Measurements from ENCODE around the gene PDZD7. TPM values are rescaled to one million over a fixed set of nuclear protein-coding genes. Genes with fewer than 3 reads are reported as not detected.

The PDZD7 gene
- total and polyA plus RNA-seq, 9 of the 15 experiments (the other 6 are each of a cell fraction or from before 2014, with no cell fraction given) = 0.04 to 0.24 (median 0.08) TPM; not detected in 3

GRCh38 chr10:101038484-101038883 lies 7.6 kb upstream of the PDZD7 start:
- WGBS (ENCODE audit: insufficient coverage, low coverage, missing lambda C conversion rate) = 16% methylated on average over 4 of the region's 5 CpGs
- H3K27me3 ChIP-seq (ENCODE audit: control insufficient read depth in 2 of 2, insufficient read depth in 2 of 2, low read length in 2 of 2) = no peaks in the 10 kb centered on the region
- no peaks in the 10 kb centered on the region for H3K9me3 ChIP-seq (replicated peaks; ENCODE audit: control insufficient read depth, insufficient read depth, low read depth, low read length)
- H3K4me1 ChIP-seq (replicated peaks in 1 of 2; ENCODE audit: control insufficient read depth in 2 of 2, insufficient read depth in 2 of 2, low read length in 2 of 2) = peaks cover 15 to 20% of the 10 kb centered on the region in 2 experiments
- no peak for ATAC-seq
- H3K4me2 ChIP-seq (ENCODE audit: insufficient read depth, low read length) = no peak overlapping the region
- intact Hi-C loops (cut with micrococcal nuclease) (loop anchor here (10.0 kb wide), 1 partner anchor 406 kb away; no protein-coding TSS in a partner anchor), in situ Hi-C loops (cut with MboI) (no loop called here)
- no peaks in the 10 kb centered on the region for H4K20me1 ChIP-seq (replicated peaks; ENCODE audit: control insufficient read depth, insufficient read depth, low read length)
- H3K27ac ChIP-seq (ENCODE audit: extremely low read depth, low read depth, low read length) = no peak overlapping the region
- H3K9ac ChIP-seq (ENCODE audit: insufficient read depth in 1 of 2, low read depth in 2 of 2, low read length in 2 of 2) = no peak overlapping the region
- no peaks in the 10 kb centered on the region for H3K36me3 ChIP-seq (ENCODE audit: control insufficient read depth, insufficient read depth, low read length)
- ChIA-PET POLR2A (interaction anchor here (0.6 kb wide), 1 partner anchor 19 kb away, joined by 3 read pairs; no protein-coding TSS in a partner anchor), CTCF (ENCODE audit: low intra/inter-chr PET ratio) (no interaction called here)
- BruUV-seq (replicated peaks) = no TSS peak
- TF ChIP-seq OTX1 (CRISPR knock-in tag; IDR thresholded peaks at IDR 0.05) (no peak), ZBTB7A (IDR thresholded peaks at IDR 0.05; ENCODE audit: borderline replicate concordance, control insufficient read depth, low read depth, low read length) (peak; percentile 91), CTCF (IDR thresholded peaks at IDR 0.05 in 2 of 3, conservative IDR thresholded peaks at IDR 0.05 in 1 of 3; ENCODE audit: insufficient read depth in 2 of 3, low read depth in 1 of 3, low read length in 3 of 3) (peak; percentile 16 to 46 (median 34); a peak in 4 of 6 replicates)
- DNase-seq (ENCODE audit: extremely low read depth in 1 of 4, low spot score in 3 of 4) = peak in 1 of 4 experiments; percentile 29
- H3K9me1 ChIP-seq (ENCODE audit: control insufficient read depth, insufficient read depth, low read length) = no peaks in the 10 kb centered on the region
- no peaks in the 10 kb centered on the region for H3K79me2 ChIP-seq (ENCODE audit: control insufficient read depth, insufficient read depth, low read length)
- no peak overlapping the region for H2AFZ ChIP-seq (ENCODE audit: low read depth, low read length)
- H3K4me3 ChIP-seq = no peak overlapping the region
- no peak for FAIRE-seq
